Measurements from ENCODE around the gene FOXJ3.

FOXJ3 gene

DNA sequence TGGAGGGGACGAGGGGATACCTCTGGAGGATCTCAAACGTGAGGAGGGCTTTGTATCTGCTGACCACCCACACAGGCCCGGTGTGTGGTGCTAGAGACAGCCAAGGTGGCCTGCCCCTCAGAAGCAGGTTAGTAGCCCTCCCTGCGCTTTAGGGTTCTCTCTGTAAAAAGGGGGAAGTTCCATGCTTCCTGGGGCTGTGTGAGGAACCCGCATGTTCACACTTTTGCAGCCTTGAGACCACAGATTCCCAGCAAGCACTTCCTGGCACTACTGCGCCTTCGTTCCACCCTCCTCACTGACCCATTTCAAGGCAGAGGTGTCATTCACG lies 189.7 kb downstream of the FOXJ3 start:
- DNase-seq: no peak
- Mint-ChIP-seq H3K9me3 (no peaks in the 10 kb centered on the region), H3K27ac (no peak overlapping the region), H3K4me3 (no peak overlapping the region), H3K27me3 (ENCODE audit: low read depth, poor library complexity) (peaks cover 13% of the 10 kb centered on the region), H3K4me1 (peaks cover 19% of the 10 kb centered on the region), H3K36me3 (ENCODE audit: low read depth) (no peaks in the 10 kb centered on the region)
- TF ChIP-seq CTCF (IDR thresholded peaks at IDR 0.05): no peak

DNA sequence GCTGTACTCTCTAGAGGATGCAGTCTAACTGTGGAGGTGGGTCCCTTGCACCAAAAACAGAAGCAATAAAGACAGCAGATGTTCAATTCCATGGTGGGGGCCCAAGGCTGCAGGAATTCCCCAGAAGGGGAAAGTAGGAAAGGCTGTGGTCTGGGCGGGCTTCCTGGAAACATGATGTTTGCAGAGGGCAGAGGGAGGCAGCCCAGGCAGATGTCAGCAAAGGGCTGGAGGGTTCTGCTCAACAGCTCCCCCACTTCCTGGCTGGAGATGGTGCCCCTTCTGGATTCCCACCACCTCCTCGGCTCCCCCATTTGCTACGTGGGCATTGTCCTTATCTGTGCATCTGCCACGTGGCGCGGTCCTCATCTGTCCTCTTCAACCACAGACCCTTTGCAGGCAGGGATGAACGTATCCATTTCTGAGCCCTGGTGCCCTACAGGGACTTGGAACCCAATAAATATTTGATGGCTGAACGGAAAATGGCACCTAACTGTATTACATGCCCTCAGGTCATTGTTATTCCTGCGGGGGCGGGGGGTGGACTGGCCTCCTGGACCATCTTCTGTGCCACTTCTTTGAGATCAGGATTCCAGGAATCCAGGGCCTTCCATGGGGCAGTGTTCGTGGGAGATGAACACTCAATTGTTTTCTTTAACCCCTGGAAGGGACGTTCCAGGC lies 190.2 kb downstream of the FOXJ3 start:
- no peaks in the 10 kb centered on the region for H3K36me3 Mint-ChIP-seq (ENCODE audit: low read depth)
- H3K4me3 Mint-ChIP-seq: no peak overlapping the region
- no peaks in the 10 kb centered on the region for H3K9me3 Mint-ChIP-seq
- H3K27me3 Mint-ChIP-seq (ENCODE audit: low read depth, poor library complexity): peaks cover 12% of the 10 kb centered on the region
- no peak for DNase-seq
- peaks cover 19% of the 10 kb centered on the region for H3K4me1 Mint-ChIP-seq
- no peak overlapping the region for H3K27ac Mint-ChIP-seq
- TF ChIP-seq CTCF (IDR thresholded peaks at IDR 0.05): no peak

GRCh38 chr1:42143896-42144710 lies 190.9 kb downstream of the FOXJ3 start:
- no peak overlapping the region for H3K27ac Mint-ChIP-seq
- no peak for TF ChIP-seq CTCF (IDR thresholded peaks at IDR 0.05)
- no peak for DNase-seq

DNA sequence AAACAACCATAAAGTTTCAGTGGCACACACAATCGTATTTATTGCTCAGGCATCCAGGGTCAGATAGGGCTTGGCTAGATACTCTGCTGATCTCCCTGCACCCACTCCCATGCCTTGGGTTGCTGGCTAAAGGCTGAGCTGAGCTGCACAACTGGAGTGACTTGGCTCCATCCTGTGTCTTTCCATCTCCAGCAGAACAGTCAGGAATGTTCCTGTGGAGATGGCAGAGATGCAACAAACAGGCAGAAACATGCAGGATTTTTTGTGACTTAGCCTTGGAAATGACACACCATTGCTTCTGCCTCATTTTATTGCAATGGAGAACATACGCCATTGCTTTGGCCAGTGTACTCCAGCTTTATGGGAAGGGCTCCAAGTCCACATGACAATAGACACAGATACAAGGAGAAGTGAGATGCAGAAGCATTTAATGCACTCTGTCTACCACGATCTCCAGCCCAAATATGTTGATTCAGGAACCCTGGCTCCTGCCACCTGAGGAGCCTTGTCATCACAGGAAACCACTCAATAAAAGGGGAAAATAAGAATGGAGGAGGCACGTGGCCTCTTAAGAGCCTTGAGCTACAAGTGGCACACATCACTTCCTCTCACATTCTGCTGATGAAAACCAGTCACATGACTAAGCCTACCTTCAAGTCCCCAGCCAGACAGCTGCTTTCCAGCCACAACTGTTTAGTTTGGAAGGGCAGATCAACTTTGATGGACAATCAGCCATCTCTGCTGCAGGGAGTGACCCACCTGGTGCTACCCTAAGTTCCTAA lies 191.9 kb downstream of the FOXJ3 start:
- Mint-ChIP-seq H3K36me3 (ENCODE audit: low read depth) (no peaks in the 10 kb centered on the region), H3K27ac (no peak overlapping the region), H3K9me3 (peaks cover 7% of the 10 kb centered on the region), H3K4me1 (peaks cover 19% of the 10 kb centered on the region), H3K27me3 (ENCODE audit: low read depth, poor library complexity) (peaks cover 9% of the 10 kb centered on the region), H3K4me3 (no peak overlapping the region)
- no peak for DNase-seq
- TF ChIP-seq CTCF (IDR thresholded peaks at IDR 0.05): no peak

More at GRCh38 chr1:42143896-42144710, 190.9 kb downstream of the FOXJ3 start:
- peaks cover 19% of the 10 kb centered on the region for H3K4me1 Mint-ChIP-seq
- peaks cover 8% of the 10 kb centered on the region for H3K27me3 Mint-ChIP-seq (ENCODE audit: low read depth, poor library complexity)
- no peak overlapping the region for H3K4me3 Mint-ChIP-seq
- peaks cover 4% of the 10 kb centered on the region for H3K9me3 Mint-ChIP-seq
- no peaks in the 10 kb centered on the region for H3K36me3 Mint-ChIP-seq (ENCODE audit: low read depth)

DNA sequence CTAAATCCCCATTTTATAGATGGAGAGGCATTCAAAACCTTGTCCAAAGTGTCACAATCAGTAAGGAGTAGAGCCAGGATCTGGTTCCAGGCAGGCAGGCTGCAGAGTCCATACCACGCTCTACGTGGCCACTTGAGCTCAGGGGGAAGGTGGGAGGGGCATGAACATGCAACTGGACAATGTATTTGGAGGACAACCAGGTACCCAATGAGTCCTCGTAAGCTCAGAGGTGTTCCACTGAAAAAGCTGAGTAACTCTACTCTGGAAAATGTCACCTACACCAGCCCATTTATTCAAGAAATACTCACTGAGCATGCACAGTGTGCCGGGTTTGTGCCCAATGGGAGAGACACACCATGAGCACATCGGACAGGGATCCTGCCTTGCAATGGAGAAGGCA lies 193.1 kb downstream of the FOXJ3 start:
- H3K27ac Mint-ChIP-seq: no peak overlapping the region
- TF ChIP-seq CTCF (IDR thresholded peaks at IDR 0.05): no peak
- H3K27me3 Mint-ChIP-seq (ENCODE audit: low read depth, poor library complexity): peaks cover 12% of the 10 kb centered on the region
- DNase-seq: no peak
- H3K4me3 Mint-ChIP-seq: no peak overlapping the region
- no peaks in the 10 kb centered on the region for H3K36me3 Mint-ChIP-seq (ENCODE audit: low read depth)
- H3K4me1 Mint-ChIP-seq: peaks cover 21% of the 10 kb centered on the region
- H3K9me3 Mint-ChIP-seq: peaks cover 7% of the 10 kb centered on the region
